A549 (cell line): ENCODE measurements around the gene TUBGCP2. TPM values are rescaled to one million over a fixed set of nuclear protein-coding genes. Genes with fewer than 3 reads are reported as not detected.
"Not testable (repeated sequence)": the region's sequence is repeated elsewhere in the genome, so short reads cannot be mapped to it uniquely, and the experiment has no call there.

ENCODE experiments used
- ATAC-seq, 2 experiments: fragments of 200-7000 bp in 1 of 2; fragments of >200 bp in 1 of 2; cut with Nextera tagmentation in 1 of 2; cut with Tn5 transposase in 1 of 2; 3 replicates each; pipeline versions ENCODE4 v1.8.0 to v1.9.1; 2018 to 2020; ENCODE audit warnings: mild to moderate bottlenecking in 1 of 2, moderate library complexity in 1 of 2
- CTCF ChIA-PET: fragments of 300-600 bp; sonication (Branson Sonifier 250); formaldehyde crosslinking; extraction: SDS; loops from one replicate; lab custom pipeline; 2021; ENCODE audit warnings: antibody characterized with exemption, inconsistent platforms; lab: Yijun Ruan, JAX
- POLR2A ChIA-PET: fragments of 350-600 bp; formaldehyde crosslinking; extraction: SDS; loops from one replicate; lab custom pipeline; 2021; ENCODE audit warnings: antibody characterized with exemption, inconsistent platforms; lab: Yijun Ruan, JAX
- DNase-seq, 2 experiments: peaks; one replicate each; pipeline versions ENCODE4 v3.0.0 to v3.0.0-alpha.2; 2011 to 2016; ENCODE audit warnings: low read depth in 1 of 2, low spot score in 1 of 2
- FAIRE-seq: peaks from 2 replicates; lab custom pipeline; 2011; peaks lifted over from hg19 to GRCh38; lab: Jason Lieb, UNC
- H3K27ac ChIP-seq, 2 experiments: fragments of >200 bp; sonication (Bioruptor Twin); formaldehyde crosslinking; 3 replicates each; pipeline ENCODE4 v1.5.1; 2016 to 2017
- H3K4me1 ChIP-seq: fragments of >200 bp; sonication (Bioruptor Twin); formaldehyde crosslinking; 3 replicates; pipeline ENCODE4 v1.6.1; 2016
- H3K4me2 ChIP-seq: fragments of >200 bp; sonication (Bioruptor Twin); formaldehyde crosslinking; 3 replicates; pipeline ENCODE4 v1.6.1; 2016
- H3K4me3 ChIP-seq: fragments of >200 bp; sonication (Bioruptor Twin); formaldehyde crosslinking; 3 replicates; pipeline ENCODE4 v1.5.1; 2016
- H3K9me3 ChIP-seq: fragments of >200 bp; sonication (Bioruptor Twin); formaldehyde crosslinking; 3 replicates; pipeline ENCODE4 v1.6.1; 2016
- BCL3 ChIP-seq: fragments of >200 bp; sonication (Bioruptor Twin); formaldehyde crosslinking; IDR thresholded peaks from 3 replicates; pipeline ENCODE4 v1.6.1; 2016
- CBX2 ChIP-seq: fragments of 200-600 bp; sonication (generic); IDR thresholded peaks from 2 replicates; pipeline ENCODE4 v1.6.1; 2016; ENCODE audit warnings: low read depth, mild to moderate bottlenecking, borderline replicate concordance
- CTCF ChIP-seq: fragments of >200 bp; sonication (Bioruptor Twin); formaldehyde crosslinking; IDR thresholded peaks from 3 replicates; pipeline ENCODE4 v1.5.1; 2016
- E2F6 ChIP-seq: IDR thresholded peaks from 2 replicates; pipeline ENCODE4 v1.6.1; 2012; ENCODE audit warnings: low read depth, borderline replicate concordance
- FOSL2 ChIP-seq, 2 experiments: fragments of 450-650 bp in 1 of 2; fragments of >200 bp in 1 of 2; sonication (Bioruptor Twin) in 1 of 2; formaldehyde crosslinking; IDR thresholded peaks; 2 replicates each; pipeline versions ENCODE4 v1.5.0 to v1.6.1; 2016 to 2020; ENCODE audit warnings: mild to moderate bottlenecking in 1 of 2, moderate library complexity in 1 of 2
- FOXS1 ChIP-seq: fragments of 250-450 bp; sonication (Bioruptor Pico); IDR thresholded peaks from 2 replicates; pipeline ENCODE4 v1.5.0; 2020; ENCODE audit warnings: mild to moderate bottlenecking, moderate library complexity
- HES2 ChIP-seq: fragments of >200 bp; sonication (Bioruptor Twin); formaldehyde crosslinking; IDR thresholded peaks from 2 replicates; pipeline ENCODE4 v1.6.1; 2016
- HEYL ChIP-seq: fragments of 250-450 bp; sonication (Bioruptor Pico); IDR thresholded peaks from 2 replicates; pipeline ENCODE4 v1.8.0; 2021; ENCODE audit warnings: mild to moderate bottlenecking, moderate library complexity
- HMGXB4 ChIP-seq: fragments of 250-450 bp; sonication (Bioruptor Pico); IDR thresholded peaks from 2 replicates; pipeline ENCODE4 v1.5.0; 2021; ENCODE audit warnings: mild to moderate bottlenecking, moderate library complexity, borderline replicate concordance
- NPAS2 ChIP-seq: fragments of 250-450 bp; sonication (Bioruptor Pico); IDR thresholded peaks from 2 replicates; pipeline ENCODE4 v1.8.0; 2022; ENCODE audit warnings: mild to moderate bottlenecking, moderate library complexity, borderline replicate concordance
- POLR2A ChIP-seq: IDR thresholded peaks from 2 replicates; pipeline ENCODE4 v1.6.1; 2012; ENCODE audit warnings: mild to moderate bottlenecking, low read length
- RAD21 ChIP-seq, 2 experiments: fragments of >200 bp in 1 of 2; sonication (Bioruptor Twin) in 1 of 2; formaldehyde crosslinking in 1 of 2; IDR thresholded peaks in 1 of 2; conservative IDR thresholded peaks in 1 of 2; 2 replicates in 1 of 2; 3 replicates in 1 of 2; pipeline ENCODE4 v1.6.1; 2012 to 2018; ENCODE audit warnings: inconsistent platforms in 1 of 2
- RCOR1 ChIP-seq: fragments of 150-350 bp; IDR thresholded peaks from 2 replicates; pipeline ENCODE4 v1.6.1; 2014; ENCODE audit warnings: antibody characterized with exemption, low read length, low read depth
- TP53 ChIP-seq: fragments of 250-450 bp; sonication (Bioruptor Pico); IDR thresholded peaks from 2 replicates; pipeline ENCODE4 v1.5.0; 2021; ENCODE audit warnings: mild to moderate bottlenecking, moderate library complexity
- ZFP36 ChIP-seq: fragments of 450-650 bp; IDR thresholded peaks from 2 replicates; pipeline ENCODE4 v1.6.1; 2014; ENCODE audit warnings: borderline replicate concordance; ENCODE audit not compliant: partially characterized antibody
- ZSCAN20 ChIP-seq: fragments of 250-450 bp; sonication (Bioruptor Pico); IDR thresholded peaks from 2 replicates; pipeline ENCODE4 v1.8.0; 2022; ENCODE audit warnings: mild to moderate bottlenecking, moderate library complexity
- WGBS: methylation state at CpG from one replicate; pipeline ENCODE4 v1.1.6; 2017; ENCODE audit errors: missing lambda C conversion rate; 5-methylcytosine and 5-hydroxymethylcytosine counted together
- polyA plus RNA-seq, 4 experiments: library from polyadenylated mRNA; depleted of rRNA in 3 of 4; stranded (reverse); fragments of >200 nt; fragmentation: RNase III in 1 of 4; extraction: RNeasy Plus Mini Kit Qiagen cat#74134 plus additional on column Dnase treatment in 1 of 4; gene quantifications; 2 replicates in 3 of 4; 3 replicates in 1 of 4; pipeline ENCODE4 v1.2.3, GENCODE V29; 2011 to 2017

Gene TUBGCP2
- polyA plus RNA-seq, 2 of the 4 experiments (the other 2 are of a cell fraction), result 33.6 to 44.5 TPM

GRCh38 chr10:133266056-133266795 lies 42.4 kb downstream of the TUBGCP2 start (continued):
- TF ChIP-seq CTCF, result no peak
- no peak for TF ChIP-seq HEYL (CRISPR knock-in tag)

GRCh38 chr10:133265052-133265451 lies 43.6 kb downstream of the TUBGCP2 start:
- H3K27ac ChIP-seq, ATAC-seq, POLR2A ChIA-PET, DNase-seq, H3K9me3 ChIP-seq, H3K4me3 ChIP-seq, FAIRE-seq: not testable (repeated sequence)
- Histone ChIP-seq H3K4me2 (peak overlapping the region; percentile 34; the same call in 2 of the 3 replicates), H3K4me1 (peaks cover 32% of the 10 kb centered on the region)
- WGBS, result 47% methylated on average over 8 of the region's 10 CpGs
- CTCF ChIA-PET, result interaction anchor here (0.7 to 2.9 kb wide), 2 partner anchors 10 to 51 kb away, joined by 3 to 9 read pairs; no protein-coding TSS in a partner anchor

- H3K9me3 ChIP-seq, result no peaks in the 10 kb centered on the region
- peak overlapping the region; percentile 48 for H3K4me2 ChIP-seq
- no peak for FAIRE-seq
- ChIA-PET POLR2A (no interaction called here), CTCF (interaction anchor here (0.7 to 2.9 kb wide), 5 partner anchors 10 to 65 kb away, joined by 3 to 9 read pairs (median 5); no protein-coding TSS in a partner anchor)
- DNase-seq, result no peak
- no peak overlapping the region for H3K4me3 ChIP-seq
- TF ChIP-seq HEYL (CRISPR knock-in tag) (no peak), ZSCAN20 (no peak), CBX2 (no peak), FOXS1 (CRISPR knock-in tag) (no peak), E2F6 (no peak), POLR2A (no peak), HMGXB4 (CRISPR knock-in tag) (no peak), NPAS2 (CRISPR knock-in tag) (no peak), ZFP36 (no peak), HES2 (no peak), BCL3 (no peak), FOSL2 (IDR thresholded peaks at IDR 0.05) (no peak), FOSL2 (CRISPR knock-in tag; IDR thresholded peaks at IDR 0.05) (no peak), RCOR1 (no peak), TP53 (CRISPR knock-in tag) (no peak), RAD21 (conservative IDR thresholded peaks at IDR 0.05 in 1 of 2, IDR thresholded peaks at IDR 0.05 in 1 of 2) (no peak)
- peaks cover 38% of the 10 kb centered on the region for H3K4me1 ChIP-seq
- ATAC-seq, result no peak
- 32% methylated on average over 9 of the region's 9 CpGs for WGBS
- H3K27ac ChIP-seq, result peak overlapping the region in 1 of 2 experiments; percentile 4; a peak in 1 of 6 replicates
Measured at GRCh38 chr10:133264461-133264860, 44.2 kb downstream of the TUBGCP2 start.
